DMS 273 (cell line): ENCODE results near the gene PPP1R26.
A peak's percentile ranks its signal among the peaks of the same experiment; 100 is the strongest.
"Not testable (repeated sequence)": the region's sequence is repeated elsewhere in the genome, so short reads cannot be mapped to it uniquely, and the experiment has no call there.

Source experiments
- DNase-seq: peaks from one replicate; lab custom pipeline; 2025; ENCODE audit not compliant: unreplicated experiment; lab: John Stamatoyannopoulos, UW

The PPP1R26 gene

DNA sequence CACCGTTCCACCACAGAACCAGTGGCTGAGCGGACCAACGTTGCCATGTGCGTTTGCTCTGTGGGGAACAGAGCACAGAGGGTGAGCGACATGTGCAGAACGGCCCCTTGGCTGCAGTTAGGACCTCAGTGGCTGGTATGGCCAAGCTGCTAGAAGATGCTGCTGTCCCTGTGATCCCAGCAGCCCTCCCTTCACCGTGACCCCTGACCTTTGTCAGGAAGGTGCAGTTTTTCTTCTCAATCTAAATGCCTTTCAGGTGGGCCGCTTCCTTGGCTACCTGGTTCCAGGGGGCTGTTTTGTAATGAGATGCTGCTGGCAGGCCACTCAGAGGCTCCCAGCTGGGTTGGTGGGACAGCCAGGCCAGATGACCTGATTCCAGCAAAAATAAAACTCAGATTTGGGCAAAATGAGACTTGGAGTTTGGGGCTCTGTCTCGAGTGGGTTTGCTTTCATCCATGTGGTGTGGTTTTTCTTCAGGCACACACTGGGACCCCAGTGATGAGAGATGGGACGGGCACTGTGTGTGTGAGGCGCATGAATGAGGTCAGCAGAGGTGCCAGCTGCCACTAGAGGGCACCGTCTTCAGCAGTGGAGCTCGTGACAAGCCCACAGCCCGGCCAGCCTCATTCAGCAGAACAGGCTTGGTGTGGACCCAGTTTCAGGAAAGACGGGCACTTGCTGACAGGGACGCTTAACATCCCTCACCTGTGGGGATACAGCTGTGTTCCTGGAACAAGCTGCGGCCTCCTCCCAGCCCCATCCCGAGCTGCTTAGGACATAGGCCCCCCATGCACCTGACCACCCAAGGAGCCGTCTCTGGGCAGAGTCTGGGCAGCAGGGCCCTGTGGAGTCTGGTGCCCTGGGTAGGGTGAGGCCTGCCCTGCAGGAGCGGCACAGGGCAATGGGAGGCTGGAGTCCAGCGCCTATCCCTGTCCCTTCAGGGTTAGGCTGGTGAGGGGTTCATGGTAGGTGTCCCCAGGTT lies 25.0 kb downstream of the PPP1R26 start:
- DNase-seq: peak; percentile 79

GRCh38 chr9:135505406-135506187 lies 26.0 kb downstream of the PPP1R26 start:
- DNase-seq: no peak

GRCh38 chr9:135506327-135507103 lies 26.9 kb downstream of the PPP1R26 start:
- peak; percentile 75 for DNase-seq

DNA sequence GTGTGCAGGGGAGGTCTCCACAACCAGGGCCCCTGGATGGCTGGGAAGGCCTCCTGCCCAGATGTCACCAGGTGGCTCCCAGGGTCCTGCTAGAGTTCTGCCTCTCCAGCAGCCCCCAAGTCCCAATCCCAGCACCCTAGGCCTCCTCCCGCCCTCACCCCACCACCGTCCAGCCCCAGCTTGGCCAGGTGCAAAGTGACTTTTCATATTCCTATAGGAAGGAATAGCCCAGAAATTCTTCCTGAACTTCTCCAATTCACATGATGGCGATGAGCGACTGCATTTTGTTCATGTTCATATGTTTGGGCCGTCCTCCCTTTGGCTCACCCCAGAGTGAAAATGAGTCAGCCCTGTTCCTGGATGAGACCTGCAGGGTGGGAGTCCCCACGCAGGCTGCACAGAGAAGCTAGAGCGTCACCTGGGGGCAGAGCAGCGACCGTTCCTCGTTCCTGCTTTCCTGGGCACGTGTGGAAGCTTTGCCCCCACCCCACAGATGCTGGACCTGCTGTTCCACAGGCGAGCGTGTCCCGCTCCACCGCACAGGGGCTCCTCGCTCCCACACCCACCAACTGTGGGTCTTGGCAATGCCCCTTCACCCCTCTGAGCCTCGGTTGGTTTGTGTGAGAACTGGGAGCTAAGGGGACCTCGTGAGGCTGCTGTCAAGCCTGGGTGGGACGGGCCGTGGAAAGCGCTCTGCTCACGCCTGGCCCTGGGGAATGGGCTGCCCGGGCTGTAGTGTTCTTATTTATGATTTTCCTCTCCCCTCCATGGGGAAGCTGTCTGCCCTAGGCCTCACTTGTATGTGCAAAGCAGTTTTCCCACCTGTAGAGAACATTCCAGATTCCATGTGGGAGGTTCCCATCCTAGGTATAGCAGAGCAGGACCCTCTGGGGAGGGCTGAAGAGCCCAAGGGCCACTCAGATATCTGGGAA lies 27.8 kb downstream of the PPP1R26 start:
- DNase-seq: no peak

DNA sequence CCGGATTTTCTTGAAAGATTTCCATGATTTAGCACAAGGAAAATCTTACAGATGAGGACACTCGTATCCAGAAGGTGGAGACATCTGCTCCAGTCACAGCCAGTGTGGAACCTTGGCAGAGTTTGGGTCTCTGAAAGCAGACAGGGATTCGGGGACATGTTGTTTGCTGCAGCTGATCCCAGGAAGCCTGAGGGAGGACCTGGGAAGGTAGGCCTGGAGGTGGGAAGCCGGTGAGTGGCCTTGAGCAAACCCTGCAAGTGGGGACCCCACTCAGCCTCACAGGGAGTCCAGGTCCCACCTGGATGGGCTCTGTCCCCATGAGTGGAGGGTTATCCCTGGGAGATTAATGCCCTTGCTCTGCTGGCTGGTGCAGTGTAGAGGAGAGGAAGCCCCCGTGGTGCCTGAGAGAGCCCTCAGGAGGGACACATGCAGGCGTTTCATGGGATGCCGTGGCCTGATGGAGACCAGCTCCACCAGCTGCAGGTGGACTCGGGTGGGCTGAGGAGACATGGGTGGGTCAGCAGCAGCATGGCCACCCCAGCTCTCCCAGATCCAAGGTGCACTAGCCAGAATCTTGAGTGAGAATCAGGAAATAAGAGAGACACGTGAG lies 28.7 kb downstream of the PPP1R26 start:
- no peak for DNase-seq

- DNase-seq: no peak
Measured at GRCh38 chr9:135509458-135509857, 29.9 kb downstream of the PPP1R26 start.

- DNase-seq: no peak
Measured at GRCh38 chr9:135512241-135512603, 32.6 kb downstream of the PPP1R26 start.

GRCh38 chr9:135512904-135513303 lies 33.3 kb downstream of the PPP1R26 start:
- DNase-seq: no peak

DNA sequence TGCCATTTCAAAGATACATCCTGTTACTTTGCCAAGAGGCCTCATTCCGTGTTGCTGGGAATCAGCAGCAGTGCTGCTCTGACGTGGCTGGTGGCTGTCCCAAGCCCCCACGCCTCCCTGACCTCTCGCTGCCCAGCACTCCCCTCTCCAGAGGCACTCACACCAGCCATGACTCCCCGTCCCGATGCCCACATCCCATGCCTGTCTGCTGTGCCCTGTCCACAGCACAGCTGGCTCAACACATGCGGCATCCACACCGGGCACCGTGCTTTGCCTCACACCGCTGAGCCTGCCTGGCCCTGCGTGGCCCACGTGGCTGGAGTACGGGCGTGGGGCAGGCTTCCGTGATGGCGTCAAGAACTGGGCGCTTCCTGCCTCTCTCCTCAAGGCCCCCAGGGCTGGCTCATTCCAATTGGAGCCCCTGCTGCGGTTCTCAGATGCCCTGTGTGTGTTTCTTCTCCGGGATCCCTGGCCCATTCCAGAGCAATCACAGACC lies 33.8 kb downstream of the PPP1R26 start:
- DNase-seq: no peak

GRCh38 chr9:135513906-135514305 lies 34.3 kb downstream of the PPP1R26 start:
- DNase-seq: not testable (repeated sequence)

GRCh38 chr9:135514342-135515082 lies 34.9 kb downstream of the PPP1R26 start:
- DNase-seq: no peak

DNA sequence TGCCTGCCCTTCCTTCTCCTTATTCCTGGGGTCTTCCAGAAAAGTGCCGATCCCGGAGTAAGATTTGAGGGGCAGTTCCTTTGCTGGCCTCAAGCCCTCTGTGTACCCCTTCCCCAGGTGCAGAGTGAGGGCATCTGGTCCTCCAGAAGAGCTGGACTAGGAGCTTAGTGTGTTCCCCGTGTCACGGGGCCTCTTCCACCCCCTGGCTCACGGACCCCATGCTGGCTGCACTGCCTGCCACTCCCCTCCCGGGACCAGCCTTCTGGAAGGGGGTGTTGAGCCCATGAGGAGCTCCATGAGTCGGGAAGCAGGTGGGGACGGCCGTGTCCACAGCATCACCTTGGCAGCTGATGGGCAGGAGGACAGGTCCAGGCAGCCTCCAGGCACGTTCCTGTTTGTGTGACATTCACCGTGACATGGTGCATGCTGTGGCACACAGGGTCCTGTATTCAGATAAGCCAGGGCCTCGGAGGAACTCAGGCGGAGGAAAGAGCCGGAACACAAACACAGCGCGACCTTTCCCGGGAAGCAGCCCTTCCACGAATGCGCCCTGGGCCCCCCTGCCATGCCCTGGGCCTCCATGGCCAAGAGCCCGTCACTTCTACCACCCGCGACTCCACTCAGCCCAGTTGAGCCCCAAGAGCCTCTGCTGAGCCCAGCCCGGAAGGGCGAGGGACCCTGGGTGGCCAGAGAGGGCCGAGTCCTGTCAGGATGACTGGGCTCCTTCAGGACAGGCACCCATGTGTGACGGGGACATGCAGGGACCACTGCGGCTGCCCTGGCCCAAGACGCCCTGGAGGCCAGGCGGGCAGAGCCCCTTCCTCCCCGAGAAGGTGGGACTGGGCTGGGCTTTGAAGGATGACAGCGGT lies 35.7 kb downstream of the PPP1R26 start:
- DNase-seq: no peak

GRCh38 chr9:135516132-135516860 lies 36.7 kb downstream of the PPP1R26 start:
- no peak for DNase-seq

DNA sequence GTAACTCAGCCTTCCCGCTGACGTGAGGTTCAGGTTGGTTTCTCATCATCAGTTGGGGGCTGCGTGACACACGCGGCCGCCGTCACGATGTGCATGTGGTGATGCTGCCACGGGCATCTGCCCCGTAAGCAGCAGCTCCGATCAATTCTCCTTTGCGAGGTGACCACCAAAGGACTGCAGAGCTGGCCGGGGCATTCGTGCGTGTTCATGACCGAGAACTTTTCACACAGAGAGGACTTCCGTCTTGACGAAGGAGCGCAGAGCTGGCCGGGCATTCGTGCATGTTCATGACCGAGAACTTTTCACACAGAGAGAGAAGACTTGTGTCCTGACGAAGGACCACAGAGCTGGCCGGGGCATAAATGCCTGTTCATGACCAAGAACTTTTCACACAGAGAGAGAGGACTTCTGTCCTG lies 37.8 kb downstream of the PPP1R26 start:
- DNase-seq: no peak

- no peak for DNase-seq
Measured at GRCh38 chr9:135519179-135519971, 39.8 kb downstream of the PPP1R26 start.

GRCh38 chr9:135520916-135521607 lies 41.5 kb downstream of the PPP1R26 start, which contains the start of gene LCN1:
Gene LCN1 (plus strand): TSS chr9:135521440. CDS start chr9:135521498, 58 bp downstream.
- DNase-seq: no peak
